Stimulated activated CD8-positive, alpha-beta memory T cell treated with anti-CD3 and anti-CD28 coated beads, Interleukin-7, amount 100 ng/mL, for 24 hours (primary cell): ENCODE data around the gene FPR1.

ENCODE experiments used
- DNase-seq: peaks from one replicate; pipeline ENCODE4 v3.0.0-alpha.2; 2020; ENCODE audit warnings: low read depth

FPR1 gene

GRCh38 chr19:51751655-51752054 lies at the start of gene FPR1:
TSS of gene FPR1 (minus strand) at chr19:51751878. CDS start at chr19:51746994, 4,884 bp downstream.
- no peak for DNase-seq

GRCh38 chr19:51800473-51801244 lies 49.0 kb upstream of the FPR1 start:
- DNase-seq, result no peak

GRCh38 chr19:51799774-51800472 lies 48.2 kb upstream of the FPR1 start:
- no peak for DNase-seq

GRCh38 chr19:51799034-51799773 lies 47.5 kb upstream of the FPR1 start:
- DNase-seq, result no peak

- DNase-seq, result no peak
Measured at GRCh38 chr19:51798062-51798461, 46.4 kb upstream of the FPR1 start.

GRCh38 chr19:51797480-51797879 lies 45.8 kb upstream of the FPR1 start:
- DNase-seq, result no peak

- DNase-seq, result no peak
Measured at GRCh38 chr19:51796195-51796679, 44.6 kb upstream of the FPR1 start.

GRCh38 chr19:51794885-51795490 lies 43.3 kb upstream of the FPR1 start, which contains the start of gene FPR3:
TSS of gene FPR3 (plus strand) at chr19:51795157. CDS start at chr19:51823749, 28,592 bp downstream.
- no peak for DNase-seq

- no peak for DNase-seq
Measured at GRCh38 chr19:51793994-51794393, 42.3 kb upstream of the FPR1 start.

GRCh38 chr19:51792932-51793331 lies 41.3 kb upstream of the FPR1 start:
- DNase-seq, result no peak

- no peak for DNase-seq
Measured at GRCh38 chr19:51789061-51789795, 37.5 kb upstream of the FPR1 start.

GRCh38 chr19:51788029-51788428 lies 36.4 kb upstream of the FPR1 start:
- no peak for DNase-seq

GRCh38 chr19:51786646-51787494 lies 35.2 kb upstream of the FPR1 start:
- no peak for DNase-seq

- DNase-seq, result no peak
Measured at GRCh38 chr19:51784922-51785690, 33.4 kb upstream of the FPR1 start.

- DNase-seq, result no peak
Measured at GRCh38 chr19:51784109-51784785, 32.6 kb upstream of the FPR1 start.

GRCh38 chr19:51783372-51783771 lies 31.7 kb upstream of the FPR1 start:
- DNase-seq, result no peak

GRCh38 chr19:51781999-51782398 lies 30.3 kb upstream of the FPR1 start:
- no peak for DNase-seq

GRCh38 chr19:51780270-51780669 lies 28.6 kb upstream of the FPR1 start:
- no peak for DNase-seq

GRCh38 chr19:51779703-51780102 lies 28.0 kb upstream of the FPR1 start:
- no peak for DNase-seq
